Caco-2 (cell line): ENCODE measurements around the gene RIIAD1. TPM values are rescaled to one million over a fixed set of nuclear protein-coding genes. Genes with fewer than 3 reads are reported as not detected.

Source experiments
- Bru-seq: library from RNA; stranded (reverse); fragments of 400-500 nt; gene quantifications from one replicate; lab custom pipeline; 2021; lab: Mats Ljungman, UMichigan
- BruChase-seq, 2 experiments: library from RNA; stranded (reverse); fragments of 400-500 nt; gene quantifications; one replicate each; lab custom pipeline; 2021; lab: Mats Ljungman, UMichigan
- BruUV-seq: library from RNA; stranded (reverse); fragments of 400-500 nt; replicated peaks from 2 replicates; lab custom pipeline; 2021; lab: Mats Ljungman, UMichigan
- CTCF ChIA-PET: fragments of 300-600 bp; sonication (Branson Sonifier 250); formaldehyde crosslinking; loops from one replicate; lab custom pipeline; 2022; ENCODE audit warnings: antibody characterized with exemption; lab: Charles Lee
- POLR2A ChIA-PET: fragments of 300-600 bp; sonication (Branson Sonifier 250); formaldehyde crosslinking; loops from one replicate; lab custom pipeline; 2022; ENCODE audit warnings: antibody characterized with exemption; lab: Charles Lee
- DNase-seq, 2 experiments: peaks; one replicate each; pipeline versions ENCODE4 v3.0.0 to v3.0.0-alpha.2; 2020 to 2022
- H3K27me3 ChIP-seq: replicated peaks from 2 replicates; pipeline ENCODE4 v1.6.0; 2011; ENCODE audit warnings: low read length; ENCODE audit not compliant: control insufficient read depth, insufficient read depth
- H3K36me3 ChIP-seq: 2 replicates; pipeline ENCODE4 v1.5.1; 2011; ENCODE audit warnings: low read length; ENCODE audit not compliant: control insufficient read depth, insufficient read depth
- H3K4me1 ChIP-seq: fragments of 250-450 bp; sonication (Bioruptor Pico); 2 replicates; pipeline ENCODE4 v1.5.1; 2020; ENCODE audit warnings: mild to moderate bottlenecking
- H3K4me3 ChIP-seq: 2 replicates; pipeline ENCODE4 v1.5.1; 2011; ENCODE audit warnings: low read depth, mild to moderate bottlenecking, control low read depth, low read length
- H3K9me3 ChIP-seq: fragments of 250-450 bp; sonication (Bioruptor Pico); 2 replicates; pipeline ENCODE4 v1.5.1; 2020; ENCODE audit warnings: mild to moderate bottlenecking, moderate library complexity
- H3K27ac Mint-ChIP-seq: one replicate; pipeline ENCODE4 v1.8.0; 2022; ENCODE audit warnings: mixed read lengths; ENCODE audit not compliant: unreplicated experiment
- H3K27me3 Mint-ChIP-seq: one replicate; pipeline ENCODE4 v1.8.0; 2022; ENCODE audit warnings: mixed read lengths; ENCODE audit not compliant: insufficient read depth, unreplicated experiment
- H3K36me3 Mint-ChIP-seq: one replicate; pipeline ENCODE4 v1.8.0; 2022; ENCODE audit warnings: mild to moderate bottlenecking, mixed read lengths; ENCODE audit not compliant: insufficient read depth, unreplicated experiment
- H3K4me1 Mint-ChIP-seq: one replicate; pipeline ENCODE4 v1.8.0; 2022; ENCODE audit warnings: low read depth, mixed read lengths; ENCODE audit not compliant: unreplicated experiment
- H3K4me3 Mint-ChIP-seq: one replicate; pipeline ENCODE4 v1.8.0; 2022; ENCODE audit warnings: mild to moderate bottlenecking, moderate library complexity, mixed read lengths; ENCODE audit not compliant: unreplicated experiment
- H3K9me3 Mint-ChIP-seq: one replicate; pipeline ENCODE4 v1.8.0; 2022; ENCODE audit warnings: mixed read lengths; ENCODE audit not compliant: unreplicated experiment
- intact Hi-C: fragments of 100-400 bp; cut with micrococcal nuclease; formaldehyde crosslinking; loops from one replicate; pipeline ENCODE4 v1.10.0; 2022; ENCODE audit not compliant: unreplicated experiment
- long read RNA-seq: library from polyadenylated mRNA; stranded (forward); transcript quantifications from one replicate; pipeline ENCODE4 v2.0.0, GENCODE V29; 2022
- total RNA-seq: library from RNA; stranded (reverse); gene quantifications from 2 replicates; pipeline ENCODE4 v1.2.3, GENCODE V29; 2022
- TF ChIP-seq, protein P1 (sequence below), 2 experiments: fragments of 200-600 bp in 1 of 2; IDR thresholded peaks; 1 replicate in 1 of 2; 2 replicates in 1 of 2; pipeline versions ENCODE4 v1.5.1 to v1.8.0; 2011 to 2022; ENCODE audit warnings: antibody characterized with exemption in 1 of 2, control low read depth in 1 of 2, inconsistent platforms in 1 of 2, low read depth in 1 of 2, low read length in 1 of 2, mild to moderate bottlenecking in 1 of 2, moderate library complexity in 1 of 2; ENCODE audit not compliant: insufficient read depth in 1 of 2, severe bottlenecking in 1 of 2, unreplicated experiment in 1 of 2

Gene RIIAD1, protein sequence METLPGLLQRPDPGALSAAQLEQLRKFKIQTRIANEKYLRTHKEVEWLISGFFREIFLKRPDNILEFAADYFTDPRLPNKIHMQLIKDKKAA
- 0.88 and 1.0 TPM in 2 replicates for total RNA-seq
- Bru-seq, nascent RNA: percentile 23 among the genes with signal in this experiment
- percentile 23 among the genes with signal in this experiment for BruChase-seq, experiment 1, labeled RNA remaining after a 2-hour chase
- BruChase-seq, experiment 2, labeled RNA remaining after a 6-hour chase: percentile 23 among the genes with signal in this experiment
- long read RNA-seq, partial matches to known transcripts: 0 of 1 reads
- long read RNA-seq, other reads (novel, unspliced or antisense): 0 of 1 reads

DNA sequence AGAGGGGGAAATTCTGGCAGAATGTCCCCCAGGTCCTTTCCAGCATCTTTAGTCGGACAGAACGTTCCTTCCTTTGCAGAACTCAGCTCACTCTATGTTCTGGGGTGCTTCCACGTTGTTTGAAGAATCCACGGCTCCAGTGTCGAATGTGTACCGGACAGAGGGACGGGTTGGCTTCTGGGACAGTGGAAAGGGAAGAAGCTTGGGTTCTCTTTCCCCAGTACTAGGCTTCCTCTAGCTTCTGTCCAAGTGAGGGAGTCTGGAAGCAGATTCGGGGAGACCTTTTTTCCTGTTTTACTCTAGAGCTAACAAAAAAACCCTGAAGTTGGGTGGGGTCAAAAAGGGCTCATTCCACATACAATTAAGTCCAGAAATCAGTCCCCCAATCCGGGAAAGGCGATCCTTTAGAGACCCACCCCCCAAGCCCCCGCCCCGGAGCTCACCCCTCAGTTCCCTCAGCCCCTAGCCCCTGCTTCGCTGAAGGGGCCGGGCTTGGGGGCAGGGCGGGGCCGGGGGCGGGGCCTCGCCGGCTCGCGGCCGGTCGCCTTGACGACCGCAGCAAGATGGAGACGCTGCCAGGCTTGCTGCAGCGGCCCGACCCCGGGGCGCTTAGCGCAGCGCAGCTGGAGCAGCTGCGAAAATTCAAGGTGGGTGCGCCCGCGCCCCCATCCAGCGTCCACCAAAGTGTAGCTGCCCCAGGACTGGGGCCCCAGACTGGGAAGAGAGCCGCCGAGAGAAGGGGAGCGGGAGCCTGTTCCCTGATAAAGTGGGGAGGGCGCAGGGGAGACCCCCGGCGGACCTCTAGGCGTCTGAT lies at the start of gene RIIAD1:
Gene RIIAD1, plus strand, starts transcription at position 549 of the 814 bp plus-strand sequence. Its CDS starts 15 bp downstream, at position 564.
- no peak for DNase-seq
- ChIA-PET POLR2A (no interaction called here), CTCF (interaction anchor here (1.2 kb wide), 2 partner anchors 14 to 116 kb away, joined by 3 to 4 read pairs; no protein-coding TSS in a partner anchor)
- Histone ChIP-seq H3K4me1 (peaks cover 35% of the 10 kb centered on the region), H3K9me3 (no peaks in the 10 kb centered on the region), H3K4me3 (peak within 1 kb of the TSS; percentile 31), H3K36me3 (no peaks in the 10 kb centered on the region), H3K27me3 (no peaks in the 10 kb centered on the region)
- H3K9me3 Mint-ChIP-seq: no peaks in the 10 kb centered on the region
- peak within 1 kb of the TSS; percentile 68 for H3K4me3 Mint-ChIP-seq
- H3K4me1 Mint-ChIP-seq: peaks cover 31% of the 10 kb centered on the region
- intact Hi-C loops: no loop called here
- H3K27ac Mint-ChIP-seq: no peak within 1 kb of the TSS
- H3K36me3 Mint-ChIP-seq: no peaks in the 10 kb centered on the region
- no TSS peak for BruUV-seq
- TF ChIP-seq, protein P1, sequence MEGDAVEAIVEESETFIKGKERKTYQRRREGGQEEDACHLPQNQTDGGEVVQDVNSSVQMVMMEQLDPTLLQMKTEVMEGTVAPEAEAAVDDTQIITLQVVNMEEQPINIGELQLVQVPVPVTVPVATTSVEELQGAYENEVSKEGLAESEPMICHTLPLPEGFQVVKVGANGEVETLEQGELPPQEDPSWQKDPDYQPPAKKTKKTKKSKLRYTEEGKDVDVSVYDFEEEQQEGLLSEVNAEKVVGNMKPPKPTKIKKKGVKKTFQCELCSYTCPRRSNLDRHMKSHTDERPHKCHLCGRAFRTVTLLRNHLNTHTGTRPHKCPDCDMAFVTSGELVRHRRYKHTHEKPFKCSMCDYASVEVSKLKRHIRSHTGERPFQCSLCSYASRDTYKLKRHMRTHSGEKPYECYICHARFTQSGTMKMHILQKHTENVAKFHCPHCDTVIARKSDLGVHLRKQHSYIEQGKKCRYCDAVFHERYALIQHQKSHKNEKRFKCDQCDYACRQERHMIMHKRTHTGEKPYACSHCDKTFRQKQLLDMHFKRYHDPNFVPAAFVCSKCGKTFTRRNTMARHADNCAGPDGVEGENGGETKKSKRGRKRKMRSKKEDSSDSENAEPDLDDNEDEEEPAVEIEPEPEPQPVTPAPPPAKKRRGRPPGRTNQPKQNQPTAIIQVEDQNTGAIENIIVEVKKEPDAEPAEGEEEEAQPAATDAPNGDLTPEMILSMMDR (IDR thresholded peaks at IDR 0.05; ENCODE audit: insufficient read depth in 1 of 2, low read depth in 1 of 2, low read length in 1 of 2, severe bottlenecking in 1 of 2, unreplicated experiment in 1 of 2): no peak
- H3K27me3 Mint-ChIP-seq: peaks cover 3% of the 10 kb centered on the region

DNA sequence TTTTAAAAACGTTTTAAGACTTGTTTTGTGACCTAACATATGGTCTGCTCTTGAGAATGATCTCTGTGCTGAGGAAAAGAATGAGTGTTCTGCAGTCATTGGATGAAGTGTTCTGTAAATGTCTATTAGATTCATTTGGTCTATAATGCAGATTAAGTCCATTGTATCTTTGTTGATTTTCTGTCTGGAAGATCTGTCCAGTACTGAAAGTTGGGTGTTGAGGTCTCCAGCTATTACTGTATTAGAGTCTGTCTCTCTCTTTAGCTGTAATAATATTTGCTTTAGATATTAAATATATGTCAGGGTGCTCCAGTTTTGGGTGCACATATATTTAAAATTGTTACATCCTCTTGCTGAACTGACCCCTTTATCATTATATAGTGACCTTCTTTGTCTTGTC lies 47.9 kb upstream of the RIIAD1 start:
- H3K4me1 ChIP-seq: no peaks in the 10 kb centered on the region
- H3K36me3 Mint-ChIP-seq: peaks cover 20% of the 10 kb centered on the region
- TF ChIP-seq, protein P1 (IDR thresholded peaks at IDR 0.05; ENCODE audit: insufficient read depth in 1 of 2, low read depth in 1 of 2, low read length in 1 of 2, severe bottlenecking in 1 of 2, unreplicated experiment in 1 of 2): no peak
- H3K27me3 Mint-ChIP-seq: no peaks in the 10 kb centered on the region
- intact Hi-C loops: no loop called here
- CTCF ChIA-PET: no interaction called here
- no peaks in the 10 kb centered on the region for H3K9me3 ChIP-seq
- no peak for DNase-seq
- BruUV-seq: no TSS peak
- H3K9me3 Mint-ChIP-seq: peaks cover 17% of the 10 kb centered on the region
- POLR2A ChIA-PET: no interaction called here
- H3K4me1 Mint-ChIP-seq: no peaks in the 10 kb centered on the region
- no peaks in the 10 kb centered on the region for H3K27me3 ChIP-seq
- H3K27ac Mint-ChIP-seq: no peak overlapping the region
- peaks cover 2% of the 10 kb centered on the region; the same call in 1 of the 2 replicates for H3K36me3 ChIP-seq
- H3K4me3 ChIP-seq: no peak overlapping the region
- H3K4me3 Mint-ChIP-seq: no peak overlapping the region

DNA sequence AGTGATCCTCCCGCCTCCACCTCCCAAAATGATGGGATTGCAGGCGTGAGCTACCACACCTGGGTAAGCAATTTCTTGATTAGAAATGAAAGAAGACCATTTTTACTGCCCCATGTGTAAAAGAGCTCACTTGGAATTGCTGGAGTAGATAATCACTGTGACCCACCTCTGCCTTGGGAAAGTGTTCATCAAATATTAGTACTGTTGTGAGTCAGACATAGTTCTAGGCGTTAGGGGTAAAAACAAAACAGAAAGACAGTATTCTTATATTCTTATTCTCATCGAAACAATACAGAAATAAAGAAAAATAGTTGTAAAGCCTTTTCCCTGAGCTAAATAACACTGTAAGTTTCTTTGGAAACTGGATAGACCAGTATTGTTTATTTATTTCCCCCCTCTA lies 40.9 kb upstream of the RIIAD1 start:
- H3K27me3 ChIP-seq: no peaks in the 10 kb centered on the region
- BruUV-seq: no TSS peak
- DNase-seq: no peak
- no peaks in the 10 kb centered on the region for H3K27me3 Mint-ChIP-seq
- intact Hi-C loops: loop anchor here (10.0 kb wide), 1 partner anchor 236 kb away; no protein-coding TSS in a partner anchor
- TF ChIP-seq, protein P1 (IDR thresholded peaks at IDR 0.05; ENCODE audit: insufficient read depth in 1 of 2, low read depth in 1 of 2, low read length in 1 of 2, severe bottlenecking in 1 of 2, unreplicated experiment in 1 of 2): no peak
- H3K36me3 Mint-ChIP-seq: peaks cover 19% of the 10 kb centered on the region
- H3K4me1 Mint-ChIP-seq: no peaks in the 10 kb centered on the region
- no peak overlapping the region for H3K4me3 ChIP-seq
- H3K9me3 ChIP-seq: no peaks in the 10 kb centered on the region
- no peaks in the 10 kb centered on the region for H3K9me3 Mint-ChIP-seq
- POLR2A ChIA-PET: no interaction called here
- no peaks in the 10 kb centered on the region for H3K36me3 ChIP-seq
- no peak overlapping the region for H3K27ac Mint-ChIP-seq
- no peak overlapping the region for H3K4me3 Mint-ChIP-seq
- H3K4me1 ChIP-seq: no peaks in the 10 kb centered on the region
- CTCF ChIA-PET: no interaction called here
